ENCODE measurements around the gene SDK1.
"Not testable (repeated sequence)": the region's sequence is repeated elsewhere in the genome, so short reads cannot be mapped to it uniquely, and the experiment has no call there.

SDK1 gene

DNA sequence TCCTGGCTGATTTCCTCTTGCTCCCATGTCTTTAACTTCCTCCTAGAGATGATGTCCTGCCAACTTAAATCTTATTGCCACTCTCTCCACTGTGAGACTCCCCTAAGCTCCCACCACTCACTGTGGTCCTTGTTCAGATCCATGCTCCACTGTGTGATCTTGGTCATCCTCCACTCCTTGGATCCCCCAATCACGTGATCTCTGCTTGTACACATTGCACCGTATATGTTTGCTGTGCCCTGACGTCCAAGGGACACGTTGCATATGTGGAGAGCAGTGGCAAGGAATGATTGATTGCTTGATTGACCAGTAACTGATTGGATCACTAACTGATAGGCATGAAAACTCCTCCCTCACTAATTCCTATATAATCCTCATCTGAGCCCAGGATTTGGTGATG is 395.1 kb downstream of the SDK1 start:
- DNase-seq (ENCODE audit: low read depth), result no peak
- TF ChIP-seq, protein P1, sequence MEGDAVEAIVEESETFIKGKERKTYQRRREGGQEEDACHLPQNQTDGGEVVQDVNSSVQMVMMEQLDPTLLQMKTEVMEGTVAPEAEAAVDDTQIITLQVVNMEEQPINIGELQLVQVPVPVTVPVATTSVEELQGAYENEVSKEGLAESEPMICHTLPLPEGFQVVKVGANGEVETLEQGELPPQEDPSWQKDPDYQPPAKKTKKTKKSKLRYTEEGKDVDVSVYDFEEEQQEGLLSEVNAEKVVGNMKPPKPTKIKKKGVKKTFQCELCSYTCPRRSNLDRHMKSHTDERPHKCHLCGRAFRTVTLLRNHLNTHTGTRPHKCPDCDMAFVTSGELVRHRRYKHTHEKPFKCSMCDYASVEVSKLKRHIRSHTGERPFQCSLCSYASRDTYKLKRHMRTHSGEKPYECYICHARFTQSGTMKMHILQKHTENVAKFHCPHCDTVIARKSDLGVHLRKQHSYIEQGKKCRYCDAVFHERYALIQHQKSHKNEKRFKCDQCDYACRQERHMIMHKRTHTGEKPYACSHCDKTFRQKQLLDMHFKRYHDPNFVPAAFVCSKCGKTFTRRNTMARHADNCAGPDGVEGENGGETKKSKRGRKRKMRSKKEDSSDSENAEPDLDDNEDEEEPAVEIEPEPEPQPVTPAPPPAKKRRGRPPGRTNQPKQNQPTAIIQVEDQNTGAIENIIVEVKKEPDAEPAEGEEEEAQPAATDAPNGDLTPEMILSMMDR (conservative IDR thresholded peaks at IDR 0.05; ENCODE audit: low read length), result no peak
- no peak overlapping the region for H3K4me3 ChIP-seq (ENCODE audit: low read length)

DNA sequence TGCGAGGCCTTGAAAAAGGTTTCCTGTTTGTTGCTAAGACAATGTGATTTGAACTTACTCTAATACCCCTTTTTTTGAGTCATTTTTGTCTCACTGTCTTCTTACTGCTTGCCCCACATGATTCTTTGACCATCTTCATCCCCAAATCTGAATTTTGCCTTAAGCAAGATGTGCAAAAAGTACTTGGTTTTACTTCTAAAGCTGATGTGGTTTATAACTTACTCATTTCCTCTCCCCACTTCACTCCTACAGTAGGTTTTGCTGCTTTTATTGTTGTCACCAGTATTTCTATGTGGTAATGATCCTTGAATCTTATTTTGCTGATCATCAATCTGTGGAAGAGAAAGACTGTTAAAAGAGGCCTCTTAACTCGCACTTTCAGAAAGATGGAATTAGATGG is 396.4 kb downstream of the SDK1 start:
- no peak for DNase-seq (ENCODE audit: low read depth)
- TF ChIP-seq, protein P1 (conservative IDR thresholded peaks at IDR 0.05; ENCODE audit: low read length), result no peak

DNA sequence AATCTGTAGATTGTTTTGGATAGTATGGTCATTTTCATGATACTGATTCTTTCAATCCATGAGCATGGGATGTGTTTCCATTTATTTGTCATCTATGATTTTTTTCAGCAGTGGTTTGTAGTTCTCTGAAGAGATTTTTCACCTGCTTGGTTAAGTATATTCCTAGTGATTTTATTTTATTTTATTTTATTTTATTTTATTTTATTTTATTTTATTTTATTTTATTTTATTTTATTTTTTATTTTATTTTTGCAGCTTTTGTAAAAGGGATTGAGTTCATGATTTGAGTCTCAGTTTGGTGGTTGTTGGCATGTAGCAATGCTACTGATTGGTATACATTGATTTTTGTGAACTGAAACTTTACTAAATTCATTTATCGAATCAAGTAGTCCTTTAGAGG is 404.2 kb downstream of the SDK1 start:
- no peak for DNase-seq (ENCODE audit: low read depth)
- H3K4me3 ChIP-seq (ENCODE audit: low read length), result no peak overlapping the region
- TF ChIP-seq, protein P1 (conservative IDR thresholded peaks at IDR 0.05; ENCODE audit: low read length), result no peak

More for the DNA sequence above, 396.4 kb downstream of the SDK1 start:
- H3K4me3 ChIP-seq (ENCODE audit: low read length), result no peak overlapping the region

DNA sequence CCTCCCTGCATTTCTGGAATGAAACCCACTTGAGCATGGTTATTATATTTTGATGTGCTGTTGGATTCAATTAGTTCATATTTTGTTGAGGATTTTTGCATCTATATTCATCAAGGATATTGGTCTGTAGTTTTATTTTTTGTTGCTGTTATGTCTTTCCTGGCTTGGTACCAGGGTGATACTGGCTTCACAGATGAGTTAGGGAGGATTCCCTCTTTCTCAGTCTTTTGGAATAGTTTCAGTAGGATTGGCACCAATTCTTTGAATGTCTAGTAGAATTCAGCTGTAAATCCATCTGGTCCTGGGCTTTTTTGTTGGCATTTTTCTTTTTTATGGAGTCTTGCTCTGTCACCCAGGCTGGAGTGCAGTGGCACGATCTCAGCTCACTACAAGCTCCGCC is 405.0 kb downstream of the SDK1 start:
- H3K4me3 ChIP-seq (ENCODE audit: low read length); DNase-seq (ENCODE audit: low read depth): not testable (repeated sequence)

DNA sequence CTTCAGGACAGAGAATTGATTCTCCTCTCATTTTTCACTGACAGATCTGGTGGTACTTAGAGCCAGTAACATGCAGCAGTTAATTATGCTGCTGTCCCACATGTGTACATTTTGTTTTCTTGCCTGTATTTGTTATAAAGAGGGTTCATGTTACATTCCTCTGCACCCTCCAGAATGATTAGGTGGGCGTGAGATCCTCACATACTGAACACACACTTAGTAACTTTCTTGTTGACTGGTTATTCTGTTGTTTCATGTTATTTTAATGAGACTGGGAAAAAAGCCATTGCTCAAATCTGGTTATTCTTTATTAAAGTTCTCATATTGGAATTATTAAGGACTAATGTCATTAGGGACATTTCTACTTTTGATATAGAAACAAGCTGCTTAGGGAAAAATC is 409.1 kb downstream of the SDK1 start:
- TF ChIP-seq, protein P1 (conservative IDR thresholded peaks at IDR 0.05; ENCODE audit: low read length), result no peak
- DNase-seq (ENCODE audit: low read depth), result no peak
- no peak overlapping the region for H3K4me3 ChIP-seq (ENCODE audit: low read length)

DNA sequence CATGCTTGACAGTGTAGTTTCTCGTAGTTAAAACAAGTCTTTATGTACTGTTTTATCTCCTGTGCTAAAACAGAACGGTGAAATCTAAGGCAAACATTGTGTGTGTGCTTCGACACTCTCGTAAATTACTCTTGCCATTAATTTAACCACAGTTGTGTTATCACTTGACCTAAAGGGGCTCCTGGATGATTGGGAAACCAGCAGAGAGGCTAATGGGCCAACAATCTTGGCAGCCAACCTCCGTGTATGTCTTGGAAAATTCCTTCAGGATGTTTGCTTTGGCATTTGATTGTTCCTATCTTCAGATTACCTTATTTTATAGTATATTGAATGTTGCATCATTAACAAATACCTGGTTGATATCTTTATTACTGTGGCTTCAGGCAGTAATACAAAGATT is 409.5 kb downstream of the SDK1 start:
- no peak overlapping the region for H3K4me3 ChIP-seq (ENCODE audit: low read length)
- DNase-seq (ENCODE audit: low read depth), result no peak
- TF ChIP-seq, protein P1 (conservative IDR thresholded peaks at IDR 0.05; ENCODE audit: low read length), result no peak

DNA sequence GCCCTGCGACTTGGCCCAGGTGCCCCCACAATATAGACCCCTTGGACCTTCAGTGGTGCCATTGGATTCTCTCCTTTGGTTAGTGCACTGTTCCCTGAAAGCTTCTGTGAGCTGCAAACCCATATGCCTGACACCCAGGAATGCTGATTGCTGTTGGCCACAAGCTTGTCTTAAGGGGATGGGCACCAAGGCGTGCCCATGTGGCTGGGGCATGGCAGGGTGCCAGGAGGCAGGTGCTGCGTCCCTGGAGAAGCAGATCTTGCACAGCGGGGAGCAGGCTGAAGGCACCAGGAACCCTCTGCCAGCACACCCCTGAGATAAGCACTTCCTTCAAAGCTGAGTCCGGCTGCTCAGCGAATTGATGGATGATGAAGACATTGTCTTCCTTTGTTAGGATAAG is 411.8 kb downstream of the SDK1 start:
- TF ChIP-seq, protein P1 (conservative IDR thresholded peaks at IDR 0.05; ENCODE audit: low read length), result no peak
- DNase-seq (ENCODE audit: low read depth), result no peak
- no peak overlapping the region for H3K4me3 ChIP-seq (ENCODE audit: low read length)

DNA sequence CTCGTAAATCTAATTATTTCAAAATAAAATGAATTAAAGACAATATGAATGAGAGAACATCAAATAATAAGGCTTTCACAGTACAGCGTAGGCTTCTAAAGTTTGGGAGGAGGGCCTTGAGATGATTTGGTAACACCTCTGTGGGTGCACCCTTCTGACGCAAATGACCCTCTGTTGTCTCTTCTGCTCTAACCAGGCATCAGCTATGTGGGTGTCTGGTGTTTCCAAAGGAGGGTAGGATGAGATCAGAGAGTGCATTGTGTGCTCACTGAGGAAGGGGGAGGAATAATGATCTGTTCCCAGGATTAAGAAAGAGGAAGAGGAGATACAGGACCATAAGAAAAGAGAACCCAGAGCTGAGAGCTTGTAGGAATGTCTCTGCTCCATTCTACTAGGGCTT is 420.4 kb downstream of the SDK1 start:
- TF ChIP-seq, protein P1 (conservative IDR thresholded peaks at IDR 0.05; ENCODE audit: low read length), result no peak
- DNase-seq (ENCODE audit: low read depth), result no peak

More for the DNA sequence above, 420.4 kb downstream of the SDK1 start:
- H3K4me3 ChIP-seq (ENCODE audit: low read length), result no peak overlapping the region

All from AG10803 (cell line).